Fibroblast of peridontal ligament (primary cell): ENCODE results near the gene KRTAP20-1.

Experiments used
- DNase-seq: peaks from one replicate; pipeline ENCODE4 v3.0.0-alpha.2; 2010; ENCODE audit errors: extremely low read depth

Gene KRTAP20-1, protein sequence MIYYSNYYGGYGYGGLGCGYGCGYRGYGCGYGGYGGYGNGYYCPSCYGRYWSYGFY

DNA sequence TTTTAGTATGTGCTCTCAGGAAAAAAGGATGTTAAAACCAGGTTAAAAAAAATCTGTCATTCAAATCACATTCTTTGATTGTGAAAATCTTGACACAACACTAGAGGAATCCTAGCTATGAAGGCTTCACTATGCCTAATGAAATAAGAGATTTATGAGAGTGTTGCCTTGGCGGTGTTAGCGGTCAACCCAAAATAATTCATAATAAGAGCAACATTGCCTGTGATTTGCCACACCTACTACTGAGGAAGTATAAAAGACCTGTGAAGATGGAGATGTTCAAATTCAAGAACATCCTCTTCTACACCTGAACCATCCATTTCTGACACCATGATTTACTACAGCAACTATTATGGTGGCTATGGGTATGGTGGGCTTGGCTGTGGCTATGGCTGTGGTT lies at the start of gene KRTAP20-1:
TSS of gene KRTAP20-1 (plus strand) at position 301 of the 400 bp plus-strand sequence. CDS start at position 331, 30 bp downstream.
- no peak for DNase-seq

DNA sequence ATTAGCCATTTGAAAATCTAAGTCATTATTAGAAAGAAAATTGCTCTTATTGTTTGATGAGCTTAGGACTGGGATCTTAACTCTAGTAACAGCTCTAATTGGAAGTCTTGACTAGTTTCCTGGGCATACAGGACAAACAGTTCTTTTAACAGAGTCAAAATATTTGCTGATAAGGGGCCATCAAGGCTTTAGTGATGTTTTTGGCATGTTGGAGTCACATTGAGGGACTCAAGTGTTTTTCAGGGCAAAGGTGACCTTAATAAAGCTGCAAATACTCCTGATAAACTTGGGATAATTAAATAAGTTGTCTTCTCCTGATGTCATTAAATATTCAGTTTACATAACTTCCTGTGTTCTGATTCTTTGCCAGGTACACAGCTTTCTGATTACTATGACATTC lies 48.6 kb upstream of the KRTAP20-1 start:
- DNase-seq: no peak

DNA sequence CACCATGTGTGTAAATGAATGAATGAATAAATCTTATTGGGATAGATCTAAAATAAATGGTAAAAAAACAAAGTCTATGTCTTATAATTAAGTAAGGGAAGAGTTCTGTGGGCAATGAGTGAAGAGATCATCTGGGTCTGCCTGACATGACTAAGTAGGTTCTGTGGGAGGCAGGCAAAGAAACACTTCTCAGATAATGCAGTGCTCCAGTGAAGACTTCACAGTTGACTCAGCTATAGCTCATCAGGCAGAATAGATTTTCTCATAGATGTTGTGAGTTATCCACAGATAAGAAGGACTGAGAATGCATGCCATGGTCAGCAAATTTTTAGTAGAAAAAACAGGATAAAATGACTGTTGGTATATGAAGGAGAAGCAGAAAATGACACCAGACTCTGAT lies 38.5 kb upstream of the KRTAP20-1 start:
- no peak for DNase-seq

DNA sequence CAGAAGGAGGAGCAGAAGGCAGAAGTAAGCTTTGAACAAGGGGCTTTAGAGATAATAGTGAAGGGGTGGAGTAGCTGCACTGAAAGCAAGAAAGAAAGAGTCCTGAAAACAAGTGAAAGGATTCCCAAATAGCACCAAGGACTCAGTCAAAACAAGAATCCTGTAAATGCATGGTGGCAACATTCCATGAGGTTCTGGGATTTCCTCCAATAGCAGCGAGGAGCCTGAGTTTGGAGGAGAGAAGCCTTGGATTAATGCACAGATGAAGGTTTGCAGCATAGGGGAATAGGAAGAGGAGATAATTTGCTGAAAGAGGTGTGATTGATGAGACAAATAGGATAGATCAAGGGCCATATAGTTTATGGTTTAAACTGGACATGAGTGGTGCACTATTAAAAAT lies 36.9 kb upstream of the KRTAP20-1 start:
- no peak for DNase-seq

DNA sequence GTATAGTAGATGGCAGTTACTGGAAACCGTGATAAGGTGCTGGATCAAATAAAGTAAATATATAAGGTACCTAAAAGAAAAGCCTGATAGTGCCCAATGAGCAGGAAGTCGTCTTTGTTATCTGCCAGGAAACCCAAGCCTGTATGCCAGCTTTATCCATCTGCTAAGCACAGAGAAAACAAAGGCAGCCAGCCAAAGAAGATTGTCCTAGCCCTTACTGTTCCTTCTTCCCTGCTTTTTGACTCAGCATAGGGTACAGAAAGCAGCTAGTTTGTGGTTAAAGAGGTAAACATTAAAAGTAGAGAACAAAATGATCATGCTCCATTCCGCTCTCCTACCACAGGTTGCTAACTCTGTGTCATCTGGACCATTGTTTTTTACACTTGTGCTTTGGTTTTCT lies 36.1 kb upstream of the KRTAP20-1 start:
- no peak for DNase-seq

DNA sequence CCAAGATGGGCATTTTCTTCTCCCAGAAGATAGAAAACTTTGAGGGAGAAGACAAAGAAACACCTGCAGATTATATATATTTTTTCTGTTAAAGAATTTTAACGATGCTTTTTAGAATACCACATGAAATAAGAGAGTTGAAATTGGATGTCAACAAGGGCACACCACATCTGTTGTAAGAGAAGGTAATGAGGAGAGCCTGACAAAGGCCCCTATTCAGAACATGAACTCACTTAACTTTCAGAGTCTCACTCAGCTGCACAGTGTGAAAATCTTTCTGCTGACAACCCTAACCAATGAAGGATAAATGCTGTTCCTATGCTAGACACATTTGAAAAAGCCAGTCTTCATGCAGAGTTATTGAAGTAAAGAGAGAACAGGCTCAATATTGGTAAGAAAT lies 33.4 kb upstream of the KRTAP20-1 start:
- no peak for DNase-seq

DNA sequence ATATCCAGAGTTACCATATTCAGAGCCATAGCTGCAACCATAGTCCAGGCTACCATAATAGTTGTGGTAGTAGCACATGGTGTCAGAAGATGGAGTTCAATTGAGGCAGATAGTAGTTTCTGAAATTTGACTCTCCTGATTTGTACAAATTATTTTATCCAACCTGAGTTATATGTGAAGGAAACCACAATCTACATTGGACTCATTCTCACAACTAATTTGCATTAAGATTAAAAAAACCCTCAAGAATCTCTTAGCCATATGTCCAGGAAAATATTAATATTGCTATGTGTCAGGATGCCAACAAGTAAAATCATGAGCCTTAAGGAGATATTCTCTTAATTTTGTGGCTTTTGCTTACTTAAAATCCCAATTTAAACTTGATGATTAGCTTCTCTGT lies 25.9 kb upstream of the KRTAP20-1 start, which contains the start of gene KRTAP22-2:
TSS of gene KRTAP22-2 (minus strand) at position 101 of the 400 bp plus-strand sequence.
- DNase-seq: no peak

DNA sequence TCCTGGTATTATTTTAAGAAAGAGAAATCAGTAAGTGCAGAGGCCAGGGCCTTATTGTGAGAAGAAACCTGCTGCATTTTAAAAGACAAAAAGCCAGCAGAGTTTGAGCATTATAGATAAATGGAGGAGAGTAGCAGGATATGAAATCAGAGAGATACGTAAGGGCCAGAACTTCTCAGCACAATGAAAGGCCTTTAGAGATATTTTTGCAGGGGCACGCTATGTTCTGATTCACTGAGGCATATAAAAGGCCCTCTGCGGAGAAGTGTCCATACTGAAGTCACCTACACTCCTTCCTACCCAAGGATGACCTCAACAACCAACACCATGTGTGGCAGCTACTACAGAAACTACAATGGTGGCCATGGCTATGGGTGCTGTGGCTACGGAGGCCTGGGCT lies 24.1 kb upstream of the KRTAP20-1 start, which contains the start of gene KRTAP6-3:
TSS of gene KRTAP6-3 (plus strand) at position 301 of the 400 bp plus-strand sequence. CDS start at position 307, 6 bp downstream.
- DNase-seq: no peak

DNA sequence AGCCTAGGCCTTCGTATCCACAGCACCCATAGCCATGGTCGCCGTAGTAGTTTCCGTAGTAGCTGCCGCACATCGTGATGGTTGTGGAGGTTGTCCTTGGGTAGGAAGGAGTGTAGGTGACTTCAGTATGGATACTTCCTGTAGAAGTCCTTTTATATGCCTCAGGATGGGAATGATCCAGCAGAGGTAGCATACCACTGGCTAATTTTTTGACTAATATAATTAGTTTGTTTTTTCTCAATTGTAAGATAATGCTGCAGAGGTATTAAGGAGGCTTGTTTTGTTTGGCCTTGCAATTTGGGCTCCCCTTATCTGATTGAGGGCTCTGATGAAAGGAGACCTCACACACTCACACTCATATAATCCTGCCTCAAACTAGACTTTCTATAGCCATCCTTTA lies 17.4 kb upstream of the KRTAP20-1 start, which contains the start of gene KRTAP6-2:
TSS of gene KRTAP6-2 (minus strand) at position 101 of the 400 bp plus-strand sequence. CDS start at position 73, 28 bp downstream.
- DNase-seq: no peak

DNA sequence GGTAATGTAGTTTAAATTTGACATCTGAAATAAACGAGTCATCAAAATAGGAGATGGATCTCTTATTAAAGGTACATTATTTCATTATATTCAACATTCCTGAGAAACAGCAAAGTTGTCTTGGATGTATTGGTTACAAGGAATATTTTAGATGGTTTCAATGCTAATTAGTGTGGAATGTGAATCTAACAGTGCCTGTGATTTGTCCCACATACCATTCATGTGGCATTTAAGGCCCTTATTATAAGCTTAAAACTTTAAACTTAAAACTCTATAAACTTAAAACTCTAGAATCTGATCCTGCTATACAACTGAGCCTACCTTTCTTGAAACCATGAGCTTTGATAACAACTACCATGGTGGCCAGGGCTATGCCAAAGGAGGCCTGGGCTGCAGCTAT lies 15.4 kb upstream of the KRTAP20-1 start, which contains the start of gene KRTAP22-1:
TSS of gene KRTAP22-1 (plus strand) at position 301 of the 400 bp plus-strand sequence.
- DNase-seq: no peak

DNA sequence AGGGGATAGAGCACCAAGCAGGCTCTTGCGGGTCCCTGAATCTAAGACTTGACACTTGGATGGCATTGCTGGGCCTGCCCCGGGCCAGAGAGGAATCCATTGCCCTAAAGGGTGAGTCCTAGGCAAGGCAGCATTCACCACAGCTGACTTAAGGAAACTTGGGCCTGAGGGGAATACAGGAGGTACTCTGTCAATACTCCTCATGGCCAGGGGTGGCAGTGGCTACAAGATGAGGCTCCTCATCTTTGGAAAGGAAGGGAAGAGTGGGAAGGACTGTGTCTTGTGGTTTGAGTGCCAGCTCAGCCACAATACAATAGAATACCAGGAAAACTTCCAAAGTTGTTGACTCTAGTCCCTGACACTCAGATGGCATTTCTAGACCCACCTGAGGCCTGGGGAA lies 10.3 kb upstream of the KRTAP20-1 start:
- no peak for DNase-seq

DNA sequence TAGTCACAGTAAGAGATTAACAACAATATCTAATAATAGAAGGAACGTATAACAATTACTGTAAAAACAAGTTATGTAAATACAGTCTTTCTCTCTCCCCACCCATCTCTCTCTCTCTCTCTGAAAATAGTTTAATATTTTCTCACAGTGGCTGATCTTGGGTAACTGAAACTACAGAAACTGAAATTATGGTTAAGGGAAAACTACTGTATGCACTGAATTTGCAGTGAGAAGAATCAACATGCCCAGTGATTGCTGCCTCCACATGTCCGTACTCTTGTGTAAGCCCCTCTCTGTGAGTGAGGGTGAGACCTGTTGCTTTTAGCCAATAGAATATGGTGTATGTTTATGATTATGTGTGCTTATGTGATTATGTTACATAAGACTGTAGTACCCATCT lies 4.1 kb upstream of the KRTAP20-1 start:
- DNase-seq: no peak

DNA sequence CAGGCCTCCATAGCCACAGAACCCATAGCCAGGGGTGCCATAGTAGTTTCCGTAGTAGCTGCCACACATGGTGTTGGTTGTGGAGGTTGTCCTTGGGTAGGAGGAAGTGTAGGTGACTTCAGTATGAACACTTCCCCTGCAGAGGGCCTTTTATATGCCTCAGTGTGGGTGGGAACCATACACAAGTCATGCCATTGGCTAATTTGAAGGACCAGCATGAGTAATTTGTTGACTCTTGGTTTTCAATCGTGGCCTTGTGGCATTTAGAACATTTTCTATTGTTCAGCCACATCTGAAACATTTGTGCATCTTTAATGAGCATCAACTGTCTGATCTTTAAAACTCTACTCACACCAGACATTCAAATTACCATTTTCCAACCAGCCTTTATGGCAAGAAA lies 2.4 kb upstream of the KRTAP20-1 start, which contains the start of gene KRTAP6-1:
TSS of gene KRTAP6-1 (minus strand) at position 95 of the 400 bp plus-strand sequence. CDS start at position 69, 26 bp downstream.
- DNase-seq: no peak

DNA sequence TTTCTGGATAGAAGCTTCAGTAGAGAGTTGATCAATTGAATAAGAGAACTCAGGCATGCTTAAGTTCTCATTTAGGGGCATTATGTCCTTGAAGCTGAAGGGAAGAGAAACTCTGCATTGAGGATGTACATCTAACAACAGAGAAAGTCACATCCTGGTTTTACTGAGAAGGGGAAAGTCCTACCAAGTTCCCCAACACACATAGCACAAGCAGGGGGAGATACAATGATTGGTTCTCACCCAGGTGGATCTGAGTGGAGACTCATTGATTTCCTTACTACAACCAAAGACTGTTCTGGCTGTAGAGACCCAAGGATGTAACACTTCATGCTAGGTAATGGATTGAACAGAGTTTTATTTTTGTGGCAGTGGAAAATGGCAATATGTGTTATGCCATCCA lies 1.0 kb upstream of the KRTAP20-1 start:
- no peak for DNase-seq

DNA sequence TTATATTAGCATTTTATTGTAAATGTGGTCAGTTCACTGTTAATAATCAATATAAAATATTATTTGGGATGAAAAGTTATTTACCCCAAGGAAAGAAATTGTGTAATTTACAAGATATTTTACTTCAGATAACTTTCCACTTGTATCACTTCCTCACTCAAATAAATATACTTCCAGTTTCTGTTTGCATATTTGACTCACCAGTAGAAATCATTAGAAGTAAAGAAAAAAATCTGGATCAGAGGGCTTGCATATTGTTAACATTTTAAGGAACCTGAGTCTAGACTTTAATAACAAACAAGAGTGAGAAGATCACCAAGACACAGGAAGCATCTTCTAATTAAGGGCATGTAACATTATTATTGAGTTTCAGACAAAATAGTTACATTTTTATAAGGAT lies 3.9 kb downstream of the KRTAP20-1 start:
- no peak for DNase-seq

DNA sequence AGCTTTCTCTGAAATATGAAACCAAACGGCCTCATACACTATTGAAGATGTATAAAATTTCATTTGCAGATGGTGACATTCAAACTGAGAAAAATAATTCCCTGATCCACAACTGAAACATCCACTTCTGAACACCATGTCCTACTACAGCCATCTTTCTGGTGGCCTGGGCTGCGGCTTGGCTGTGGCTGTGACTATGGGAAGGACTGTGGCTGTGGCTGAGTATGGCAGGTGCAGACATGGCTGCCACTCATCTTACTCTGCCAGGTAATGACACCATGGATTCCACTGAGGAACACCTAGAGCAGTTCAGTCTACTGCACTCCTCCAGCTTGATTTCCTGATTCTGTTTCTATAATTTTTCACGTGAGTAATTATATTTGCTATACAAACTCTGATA lies 4.3 kb downstream of the KRTAP20-1 start, which contains the start of gene KRTAP20-4:
TSS of gene KRTAP20-4 (plus strand) at position 106 of the 400 bp plus-strand sequence.
- no peak for DNase-seq

DNA sequence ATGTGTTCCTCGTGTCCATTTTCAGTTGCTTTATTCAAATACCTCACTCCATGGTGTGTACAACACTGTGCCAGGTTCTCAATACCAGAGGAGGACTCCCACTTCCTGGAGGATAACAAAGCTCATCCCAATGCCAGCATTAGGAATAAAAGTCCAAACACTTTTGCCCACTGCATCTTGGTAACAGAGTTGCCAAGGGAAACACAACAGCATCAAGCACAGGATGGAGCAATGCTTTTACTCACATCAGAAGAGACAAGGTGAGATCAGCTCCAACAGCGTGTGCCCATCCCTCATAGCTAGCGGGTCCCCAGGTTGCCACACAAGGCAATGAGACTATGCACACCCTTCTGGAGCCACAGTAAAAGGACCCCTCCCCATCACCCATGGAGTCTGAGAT lies 7.1 kb downstream of the KRTAP20-1 start:
- no peak for DNase-seq

DNA sequence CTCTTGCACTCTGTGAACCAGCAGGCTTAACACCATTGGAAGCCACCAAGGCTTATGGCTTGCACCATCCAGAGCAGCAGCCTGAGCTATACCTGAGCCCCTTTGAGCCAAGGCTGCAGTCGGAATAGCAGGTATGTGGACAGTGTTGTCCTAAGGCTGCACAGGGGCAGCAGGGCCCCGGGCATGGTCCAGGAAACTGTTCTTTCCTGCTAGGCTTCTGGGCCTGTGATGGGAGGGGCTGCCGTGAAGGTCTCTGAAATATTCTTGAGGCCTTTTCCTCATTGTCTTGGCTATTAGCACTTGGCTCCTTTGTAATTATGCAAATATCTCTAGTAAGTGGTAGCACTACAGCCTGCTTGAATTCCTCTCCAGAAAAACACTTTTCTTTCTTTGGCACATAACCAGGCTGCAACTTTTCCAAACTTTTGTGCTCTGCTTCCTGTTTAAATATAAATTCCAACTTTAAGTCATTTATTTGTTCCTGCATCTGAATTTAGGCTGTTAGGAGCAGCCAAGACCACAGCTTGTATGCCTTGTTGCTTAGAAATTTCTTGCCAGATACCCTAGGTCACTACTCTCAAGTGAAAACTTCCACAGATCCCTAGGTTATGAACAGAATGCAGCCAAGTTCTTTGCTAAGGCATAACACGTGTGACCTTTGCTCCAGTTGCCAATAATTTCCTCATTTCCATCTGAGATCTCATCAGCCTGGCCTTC lies 9.4 kb downstream of the KRTAP20-1 start:
- DNase-seq: no peak

DNA sequence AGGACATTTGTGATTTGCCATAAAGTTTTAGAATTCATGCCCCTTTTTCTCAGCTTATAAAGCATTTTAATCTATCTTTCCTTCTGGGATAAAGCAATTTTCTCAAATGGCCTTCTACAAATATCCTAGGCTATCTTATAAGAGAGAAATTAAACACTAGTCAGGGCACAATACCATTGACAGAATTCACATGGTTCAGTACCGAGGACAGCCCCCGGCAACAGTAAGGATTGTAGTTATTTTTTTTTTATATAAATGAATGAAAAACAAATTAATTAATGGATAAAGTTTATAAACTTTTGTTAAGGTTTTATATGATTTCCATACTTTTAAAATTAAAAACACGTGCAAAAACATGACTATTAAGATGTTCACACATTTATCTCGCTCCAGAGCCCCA lies 11.9 kb downstream of the KRTAP20-1 start:
- DNase-seq: no peak

DNA sequence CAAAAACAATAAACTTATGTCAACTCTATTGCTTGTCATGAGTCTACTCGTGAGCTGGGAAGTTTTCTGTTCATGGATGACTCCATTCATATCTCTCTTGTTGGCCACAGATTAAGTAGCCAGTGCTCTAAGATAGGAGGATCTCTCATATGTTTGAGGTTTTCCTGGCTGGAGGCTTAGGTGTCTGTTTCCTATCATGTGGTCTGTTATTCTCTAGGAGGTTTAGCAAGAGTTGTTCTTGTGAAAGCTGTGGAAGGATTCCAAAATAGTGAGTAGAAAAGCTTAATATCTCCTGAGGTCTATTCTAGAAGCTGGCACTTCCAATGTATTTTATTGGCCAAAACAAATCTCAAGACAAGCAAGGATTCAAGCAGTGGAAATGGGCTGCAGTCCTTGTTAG lies 13.0 kb downstream of the KRTAP20-1 start:
- DNase-seq: no peak

DNA sequence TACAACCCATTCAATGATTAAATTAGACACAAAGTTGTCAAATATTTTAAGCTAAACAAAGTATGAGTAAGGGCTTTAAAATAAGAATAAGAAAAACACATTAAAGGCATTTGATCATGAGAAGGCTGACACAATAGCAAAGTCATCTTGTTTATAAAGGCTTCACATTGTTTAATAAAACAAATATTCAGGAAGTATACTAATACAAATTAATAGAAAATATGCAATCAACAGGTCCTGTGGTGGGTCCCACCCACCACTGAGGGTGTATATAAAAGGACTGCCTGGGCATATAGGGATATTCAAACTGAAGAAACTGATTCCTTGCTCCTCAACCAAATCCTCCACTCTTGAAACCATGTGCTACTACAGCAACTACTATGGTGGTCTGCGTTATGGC lies 18.7 kb downstream of the KRTAP20-1 start, which contains the start of gene KRTAP20-2:
TSS of gene KRTAP20-2 (plus strand) at position 301 of the 400 bp plus-strand sequence. CDS start at position 359, 58 bp downstream.
- DNase-seq: no peak

DNA sequence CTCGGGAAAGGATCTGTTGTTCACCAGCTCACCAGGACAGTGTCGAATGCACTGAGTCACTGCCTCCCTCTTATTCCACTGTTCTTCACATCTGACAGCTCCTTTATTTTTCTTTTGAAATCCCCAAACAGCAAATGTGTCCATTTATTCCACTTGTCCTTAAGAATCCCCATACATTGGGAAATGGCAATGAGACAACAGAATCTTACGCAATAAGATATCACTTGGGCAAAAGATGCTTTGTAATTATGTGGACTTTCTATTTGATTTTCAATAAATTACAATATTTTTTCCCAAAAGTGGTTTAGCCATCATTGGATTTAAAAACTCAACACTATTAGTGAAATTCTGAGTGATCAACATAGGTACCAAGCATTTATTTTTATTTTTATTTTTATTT lies 22.5 kb downstream of the KRTAP20-1 start:
- no peak for DNase-seq

DNA sequence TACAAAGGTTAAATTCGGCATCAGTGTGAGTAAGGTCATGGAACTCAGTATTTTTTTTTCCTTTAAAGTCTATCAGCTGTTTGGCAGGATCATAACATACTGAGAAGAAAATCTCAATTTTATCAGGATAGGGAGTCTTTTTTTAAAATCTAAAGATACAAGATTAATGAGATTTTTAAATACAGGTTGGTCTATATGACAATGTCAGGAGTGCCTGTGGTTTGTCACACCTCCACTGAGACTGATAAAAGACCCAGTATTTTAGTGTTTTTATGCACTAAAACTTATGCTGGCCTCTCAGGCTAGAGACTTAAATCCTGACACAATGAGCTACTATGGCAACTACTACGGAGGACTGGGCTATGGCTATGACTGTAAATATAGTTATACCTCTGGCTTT lies 26.3 kb downstream of the KRTAP20-1 start, which contains the start of gene KRTAP20-3:
TSS of gene KRTAP20-3 (plus strand) at position 301 of the 400 bp plus-strand sequence.
- no peak for DNase-seq
